CD8-positive, alpha-beta memory T cell (primary cell): Measurements from ENCODE around the gene GALNT14. TPM values are rescaled to one million over a fixed set of nuclear protein-coding genes. Genes with fewer than 3 reads are reported as not detected.
"Not testable (repeated sequence)": the region's sequence is repeated elsewhere in the genome, so short reads cannot be mapped to it uniquely, and the experiment has no call there.

Experiments
- CTCF ChIA-PET: fragments of 350-600 bp; sonication (Branson Sonifier 250); formaldehyde crosslinking; loops from one replicate; lab custom pipeline; 2021; ENCODE audit warnings: antibody characterized with exemption; lab: Charles Lee
- POLR2A ChIA-PET: fragments of 350-600 bp; sonication (Branson Sonifier 250); formaldehyde crosslinking; loops from one replicate; lab custom pipeline; 2021; ENCODE audit warnings: antibody characterized with exemption; lab: Charles Lee
- DNase-seq, 5 donors: peaks; one replicate each; pipeline versions ENCODE4 v3.0.0 to v3.0.0-alpha.2; 2020 to 2022; ENCODE audit warnings: mixed read lengths in 1 of 5
- H3K27ac ChIP-seq: one replicate; pipeline ENCODE4 v1.7.0; 2013; ENCODE audit warnings: low read depth, mild to moderate bottlenecking, low read length, moderate library complexity
- H3K27me3 ChIP-seq: 2 replicates; pipeline ENCODE4 v1.7.0; 2013; ENCODE audit warnings: low read length, mild to moderate bottlenecking; ENCODE audit not compliant: insufficient read depth, poor library complexity, severe bottlenecking
- H3K36me3 ChIP-seq: 2 replicates; pipeline ENCODE4 v1.7.0; 2013; ENCODE audit warnings: mild to moderate bottlenecking, low read length, moderate library complexity; ENCODE audit not compliant: insufficient read depth
- H3K4me1 ChIP-seq: 2 replicates; pipeline ENCODE4 v1.7.0; 2013; ENCODE audit warnings: mild to moderate bottlenecking, low read length, moderate library complexity; ENCODE audit not compliant: insufficient read depth
- H3K4me3 ChIP-seq: 2 replicates; pipeline ENCODE4 v1.7.0; 2013; ENCODE audit warnings: mild to moderate bottlenecking, low read length
- H3K9me3 ChIP-seq: 2 replicates; pipeline ENCODE4 v1.7.0; 2013; ENCODE audit warnings: mild to moderate bottlenecking, low read length
- H3K27ac Mint-ChIP-seq, 8 donors: one replicate each; pipeline ENCODE4 v1.8.0; 2020 to 2021; ENCODE audit warnings: mixed read lengths in 8 of 8, mild to moderate bottlenecking in 6 of 8, inconsistent platforms in 3 of 8, moderate library complexity in 3 of 8
- H3K27me3 Mint-ChIP-seq, 2 donors: one replicate each; pipeline ENCODE4 v1.8.0; 2020 to 2021; ENCODE audit warnings: mixed read lengths in 2 of 2, mild to moderate bottlenecking in 1 of 2, moderate library complexity in 1 of 2
- H3K36me3 Mint-ChIP-seq, 3 donors: one replicate each; pipeline ENCODE4 v1.8.0; 2020 to 2021; ENCODE audit warnings: mixed read lengths in 3 of 3, inconsistent platforms in 1 of 3, mild to moderate bottlenecking in 1 of 3
- H3K4me1 Mint-ChIP-seq, 3 donors: one replicate each; pipeline ENCODE4 v1.8.0; 2020 to 2021; ENCODE audit warnings: mixed read lengths in 3 of 3, inconsistent platforms in 1 of 3, mild to moderate bottlenecking in 1 of 3
- H3K4me3 Mint-ChIP-seq, 7 donors: one replicate each; pipeline ENCODE4 v1.8.0; 2020 to 2021; ENCODE audit warnings: mixed read lengths in 7 of 7, mild to moderate bottlenecking in 6 of 7, moderate library complexity in 4 of 7, inconsistent platforms in 2 of 7
- H3K9me3 Mint-ChIP-seq, 5 donors: one replicate each; pipeline ENCODE4 v1.8.0; 2020 to 2022; ENCODE audit warnings: mixed read lengths in 5 of 5, mild to moderate bottlenecking in 3 of 5, moderate library complexity in 2 of 5, inconsistent platforms in 1 of 5
- polyA plus RNA-seq: library from polyadenylated mRNA; unstranded; fragments of 300-500 nt; fragmentation: Illumina TruSeq; gene quantifications from one replicate; pipeline ENCODE4 v1.2.3, GENCODE V29; 2021
- total RNA-seq, 2 experiments: library from RNA; stranded (reverse); gene quantifications; one replicate each; pipeline ENCODE4 v1.2.3, GENCODE V29; 2021

Gene GALNT14, protein sequence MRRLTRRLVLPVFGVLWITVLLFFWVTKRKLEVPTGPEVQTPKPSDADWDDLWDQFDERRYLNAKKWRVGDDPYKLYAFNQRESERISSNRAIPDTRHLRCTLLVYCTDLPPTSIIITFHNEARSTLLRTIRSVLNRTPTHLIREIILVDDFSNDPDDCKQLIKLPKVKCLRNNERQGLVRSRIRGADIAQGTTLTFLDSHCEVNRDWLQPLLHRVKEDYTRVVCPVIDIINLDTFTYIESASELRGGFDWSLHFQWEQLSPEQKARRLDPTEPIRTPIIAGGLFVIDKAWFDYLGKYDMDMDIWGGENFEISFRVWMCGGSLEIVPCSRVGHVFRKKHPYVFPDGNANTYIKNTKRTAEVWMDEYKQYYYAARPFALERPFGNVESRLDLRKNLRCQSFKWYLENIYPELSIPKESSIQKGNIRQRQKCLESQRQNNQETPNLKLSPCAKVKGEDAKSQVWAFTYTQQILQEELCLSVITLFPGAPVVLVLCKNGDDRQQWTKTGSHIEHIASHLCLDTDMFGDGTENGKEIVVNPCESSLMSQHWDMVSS
- total RNA-seq (under 1 TPM; 0.62 to 0.74 TPM), polyA plus RNA-seq (not detected)

DNA sequence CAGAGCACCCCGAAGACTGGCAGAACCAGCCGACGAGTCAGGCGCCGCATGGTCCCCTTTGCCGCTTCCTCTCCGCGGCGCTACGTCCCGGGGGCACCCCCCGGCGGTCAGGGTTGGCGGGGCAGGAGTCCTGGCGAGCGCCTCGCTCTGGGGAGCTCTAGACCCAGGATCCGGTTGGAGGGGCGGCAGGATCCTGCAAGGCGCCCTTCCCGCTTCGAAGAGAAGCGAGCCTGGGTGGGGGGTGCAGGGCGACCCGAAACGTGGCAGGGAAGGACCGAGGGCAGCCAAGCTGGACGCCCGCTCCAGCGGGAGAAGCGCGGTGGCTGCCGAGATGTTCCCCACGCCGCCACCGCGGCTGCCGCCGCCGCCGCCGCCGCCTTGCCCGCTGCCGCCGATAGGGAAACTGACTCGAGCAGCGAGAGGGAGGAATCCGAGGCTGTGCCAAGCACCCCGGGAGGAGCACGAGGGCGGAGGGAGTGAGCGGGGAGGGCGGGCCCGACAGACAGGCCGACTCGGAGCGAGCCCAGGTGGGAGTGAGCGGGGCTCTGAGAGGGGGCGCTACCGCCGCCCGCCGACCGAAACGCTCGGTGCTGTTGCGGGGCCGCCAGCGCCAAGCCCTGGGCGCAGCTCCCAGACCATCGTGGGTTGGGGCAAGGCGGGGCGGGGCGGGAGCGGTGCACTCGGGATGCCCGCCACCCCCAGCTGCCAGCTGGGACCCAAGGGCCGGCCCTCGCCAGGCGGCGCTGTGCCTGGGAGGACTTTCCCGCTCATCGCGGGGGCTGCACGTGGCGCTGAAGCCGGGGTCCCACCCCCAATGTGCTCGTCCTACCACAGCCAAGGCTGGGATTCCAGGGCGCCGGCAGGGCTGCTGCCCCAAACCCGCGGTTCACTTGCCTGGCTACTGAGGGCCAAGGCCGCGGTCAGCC lies at the start of gene GALNT14:
Gene GALNT14 (minus strand): TSS at position 404 of the 926 bp plus-strand sequence. CDS start 354 bp downstream, at position 50.
- H3K4me3 Mint-ChIP-seq = peak within 1 kb of the TSS in 6 of 7 donors; percentile 15 to 61 (median 42)
- H3K4me1 Mint-ChIP-seq = peaks cover 7 to 10% (median 9%) of the 10 kb centered on the region in 3 donors
- ChIA-PET POLR2A (no interaction called here), CTCF (no interaction called here)
- no peaks in the 10 kb centered on the region for H3K36me3 Mint-ChIP-seq
- Histone ChIP-seq H3K36me3 (no peaks in the 10 kb centered on the region), H3K4me1 (no peaks in the 10 kb centered on the region), H3K9me3 (no peaks in the 10 kb centered on the region), H3K27ac (no peak within 1 kb of the TSS), H3K27me3 (peaks cover 26% of the 10 kb centered on the region), H3K4me3 (no peak within 1 kb of the TSS)
- no peak within 1 kb of the TSS for H3K27ac Mint-ChIP-seq
- H3K9me3 Mint-ChIP-seq = no peaks in the 10 kb centered on the region
- peak in 1 of 5 donors; percentile 9 for DNase-seq
- peaks cover 40 to 60% of the 10 kb centered on the region in 2 donors for H3K27me3 Mint-ChIP-seq

DNA sequence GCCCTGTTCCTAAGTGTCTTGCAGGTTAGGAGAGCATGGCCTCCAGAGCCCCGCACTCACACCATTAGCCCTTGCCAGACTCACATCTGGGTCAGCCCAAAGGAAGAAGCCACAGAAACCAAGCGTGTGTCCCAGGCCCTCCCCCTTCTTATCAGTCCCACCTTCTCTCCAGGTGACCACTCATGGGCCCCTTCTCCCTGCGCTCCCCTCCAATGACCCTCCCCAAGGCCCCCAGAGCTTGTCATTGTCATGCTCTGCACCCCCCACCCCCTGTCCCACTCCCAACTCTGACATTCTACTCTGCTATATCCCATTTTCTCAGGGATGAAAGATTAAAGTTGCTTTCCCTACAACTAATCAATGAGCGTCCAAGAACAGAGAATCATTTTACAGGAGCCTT lies 48.9 kb upstream of the GALNT14 start:
- CTCF ChIA-PET = no interaction called here
- Mint-ChIP-seq H3K27me3 (peaks cover 0 to 4% of the 10 kb centered on the region in 2 donors), H3K9me3 (peaks cover 0 to 7% (median 0%) of the 10 kb centered on the region in 5 donors), H3K27ac (no peak overlapping the region), H3K4me3 (no peak overlapping the region), H3K4me1 (no peaks in the 10 kb centered on the region), H3K36me3 (peaks cover 0 to 5% (median 2%) of the 10 kb centered on the region in 3 donors)
- POLR2A ChIA-PET = no interaction called here
- Histone ChIP-seq H3K4me1 (no peaks in the 10 kb centered on the region), H3K36me3 (no peaks in the 10 kb centered on the region), H3K9me3 (no peaks in the 10 kb centered on the region), H3K27ac (no peak overlapping the region), H3K4me3 (no peak overlapping the region), H3K27me3 (no peaks in the 10 kb centered on the region)
- DNase-seq = no peak

- H3K9me3 Mint-ChIP-seq, H3K36me3 ChIP-seq, H3K27ac Mint-ChIP-seq, DNase-seq, H3K4me3 ChIP-seq, H3K27ac ChIP-seq, H3K36me3 Mint-ChIP-seq, CTCF ChIA-PET, H3K4me1 ChIP-seq, H3K27me3 Mint-ChIP-seq, POLR2A ChIA-PET, H3K4me3 Mint-ChIP-seq, H3K27me3 ChIP-seq, H3K9me3 ChIP-seq, H3K4me1 Mint-ChIP-seq: not testable (repeated sequence)
Observed at GRCh38 chr2:31183973-31184372, 45.7 kb upstream of the GALNT14 start.

DNA sequence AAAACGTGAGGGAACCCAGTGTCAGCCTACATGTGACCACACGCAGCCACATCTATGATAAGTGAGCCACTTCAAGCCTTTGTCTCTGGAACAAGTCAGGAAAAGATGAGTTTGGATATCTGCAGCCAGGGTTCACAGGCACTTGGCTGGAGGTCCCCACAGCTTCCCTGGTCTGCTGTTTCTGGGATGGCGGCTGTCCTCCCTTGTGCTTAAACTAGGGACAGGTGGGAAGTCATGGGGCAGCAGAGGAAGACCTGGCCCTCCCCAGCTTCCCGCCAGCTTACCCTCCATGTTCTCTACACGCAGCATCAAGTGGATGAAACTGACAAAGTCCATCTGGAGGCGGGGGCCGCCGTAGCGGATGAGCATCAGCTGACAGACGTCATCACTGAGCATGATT lies 38.5 kb upstream of the GALNT14 start:
- H3K27me3 Mint-ChIP-seq = peaks cover 0 to 3% of the 10 kb centered on the region in 2 donors
- no peaks in the 10 kb centered on the region for H3K4me1 Mint-ChIP-seq
- no peak overlapping the region for H3K27ac Mint-ChIP-seq
- Histone ChIP-seq H3K27ac (no peak overlapping the region), H3K36me3 (no peaks in the 10 kb centered on the region), H3K27me3 (no peaks in the 10 kb centered on the region), H3K9me3 (no peaks in the 10 kb centered on the region), H3K4me3 (no peak overlapping the region), H3K4me1 (no peaks in the 10 kb centered on the region)
- no peak overlapping the region for H3K4me3 Mint-ChIP-seq
- ChIA-PET POLR2A (no interaction called here), CTCF (no interaction called here)
- no peaks in the 10 kb centered on the region for H3K9me3 Mint-ChIP-seq
- DNase-seq = no peak
- H3K36me3 Mint-ChIP-seq = no peaks in the 10 kb centered on the region

DNA sequence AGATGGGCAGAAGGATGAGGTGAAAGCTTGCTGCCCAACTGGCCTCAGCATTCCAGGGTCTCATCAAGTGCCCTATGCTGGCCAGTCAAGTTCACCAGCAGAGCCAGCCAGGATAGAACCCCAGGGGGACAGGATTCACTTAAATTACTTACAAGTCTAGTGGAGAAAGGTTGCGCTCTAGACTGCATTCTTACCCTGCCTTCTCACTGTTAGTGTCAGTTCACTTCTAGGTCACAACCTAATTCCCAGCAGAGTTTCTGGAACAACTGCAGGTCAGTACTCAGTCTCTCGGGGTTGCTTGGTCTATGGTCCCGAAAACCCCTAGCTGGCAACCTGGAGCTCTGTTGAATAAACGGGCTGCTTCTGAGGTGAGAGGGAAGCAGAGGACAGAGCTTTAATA lies 32.9 kb upstream of the GALNT14 start:
- H3K27ac ChIP-seq = no peak overlapping the region
- Mint-ChIP-seq H3K9me3 (no peaks in the 10 kb centered on the region), H3K27me3 (peaks cover 4 to 5% of the 10 kb centered on the region in 2 donors), H3K36me3 (no peaks in the 10 kb centered on the region), H3K27ac (no peak overlapping the region), H3K4me1 (no peaks in the 10 kb centered on the region), H3K4me3 (no peak overlapping the region)
- ChIA-PET POLR2A (no interaction called here), CTCF (interaction anchor here (0.7 to 2.6 kb wide), 5 partner anchors 159 to 1006 kb away, joined by 3 to 16 read pairs (median 6); no protein-coding TSS in a partner anchor)
- no peaks in the 10 kb centered on the region for H3K9me3 ChIP-seq
- no peak for DNase-seq
- H3K36me3 ChIP-seq = no peaks in the 10 kb centered on the region
- no peaks in the 10 kb centered on the region for H3K27me3 ChIP-seq
- no peak overlapping the region for H3K4me3 ChIP-seq
- no peaks in the 10 kb centered on the region for H3K4me1 ChIP-seq

DNA sequence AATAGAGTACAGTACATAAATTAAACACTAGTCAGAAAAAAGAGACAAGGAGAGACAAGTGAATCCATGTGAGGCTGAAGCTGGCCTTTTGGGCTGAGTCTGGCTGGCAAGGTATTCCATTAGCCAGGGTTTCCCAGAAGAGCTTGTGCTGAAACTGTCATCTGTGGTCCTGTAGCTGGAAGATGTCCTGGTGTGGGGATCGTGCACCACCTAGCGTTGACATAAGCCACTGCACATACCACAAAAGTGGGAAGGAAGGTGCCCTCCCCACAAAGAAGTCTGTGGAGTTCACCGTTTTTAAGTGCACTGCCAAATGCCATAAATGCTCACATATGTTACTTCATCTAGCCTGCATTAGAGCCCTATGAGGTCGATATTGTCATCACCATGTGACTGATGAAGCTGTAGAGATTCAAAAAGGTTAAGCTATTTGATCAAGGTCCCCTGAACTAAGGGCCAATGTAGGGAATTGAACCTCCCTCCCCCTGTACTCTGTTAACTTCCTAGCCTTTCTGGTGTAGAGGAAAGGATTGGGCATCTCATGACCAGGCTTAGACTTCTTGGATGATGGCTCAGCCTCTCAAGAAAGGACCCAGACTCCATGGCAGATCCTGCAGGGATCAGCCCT lies 31.9 kb upstream of the GALNT14 start:
- Mint-ChIP-seq H3K9me3 (no peaks in the 10 kb centered on the region), H3K27me3 (peaks cover 4 to 6% of the 10 kb centered on the region in 2 donors), H3K4me3 (no peak overlapping the region), H3K36me3 (peaks cover 0 to 1% (median 0%) of the 10 kb centered on the region in 3 donors), H3K4me1 (no peaks in the 10 kb centered on the region), H3K27ac (no peak overlapping the region)
- Histone ChIP-seq H3K36me3 (no peaks in the 10 kb centered on the region), H3K4me3 (no peak overlapping the region), H3K4me1 (no peaks in the 10 kb centered on the region), H3K27ac (no peak overlapping the region), H3K9me3 (no peaks in the 10 kb centered on the region), H3K27me3 (no peaks in the 10 kb centered on the region)
- ChIA-PET CTCF (interaction anchor here (0.7 to 2.6 kb wide), 13 partner anchors 9 to 1006 kb away, joined by 3 to 16 read pairs (median 5); no protein-coding TSS in a partner anchor), POLR2A (no interaction called here)
- DNase-seq = peak; percentile 14 to 60 (median 17)

GRCh38 chr2:31168291-31168690 lies 30.1 kb upstream of the GALNT14 start:
- Histone ChIP-seq H3K27me3 (no peaks in the 10 kb centered on the region), H3K4me1 (no peaks in the 10 kb centered on the region), H3K27ac (no peak overlapping the region), H3K36me3 (no peaks in the 10 kb centered on the region), H3K4me3 (no peak overlapping the region), H3K9me3 (no peaks in the 10 kb centered on the region)
- no peaks in the 10 kb centered on the region for H3K9me3 Mint-ChIP-seq
- H3K4me1 Mint-ChIP-seq = no peaks in the 10 kb centered on the region
- peak overlapping the region in 1 of 8 donors; percentile 59 for H3K27ac Mint-ChIP-seq
- H3K4me3 Mint-ChIP-seq = no peak overlapping the region
- CTCF ChIA-PET = interaction anchor here (0.6 to 2.4 kb wide), 6 partner anchors 11 to 1004 kb away, joined by 3 to 9 read pairs (median 4); no protein-coding TSS in a partner anchor
- no peak for DNase-seq
- H3K27me3 Mint-ChIP-seq = peaks cover 5 to 9% of the 10 kb centered on the region in 2 donors
- POLR2A ChIA-PET = no interaction called here
- peaks cover 0 to 1% (median 0%) of the 10 kb centered on the region in 3 donors for H3K36me3 Mint-ChIP-seq
